OCI-LY3 (cell line): ENCODE results near the gene HDAC8.

Experiments
- EZH2phosphoT487 ChIP-seq: fragments of 200-600 bp; shearing (Covaris generic); IDR thresholded peaks from 2 replicates; pipeline ENCODE4 v1.6.1; 2018; ENCODE audit warnings: antibody characterized with exemption, mixed run types, low read depth
- TF ChIP-seq, protein P1 (sequence below): fragments of 200-600, 300-600 bp; sonication (generic); IDR thresholded peaks from 2 replicates; pipeline ENCODE4 v1.5.1; 2014; ENCODE audit warnings: antibody characterized with exemption, low read length, low read depth

DNA sequence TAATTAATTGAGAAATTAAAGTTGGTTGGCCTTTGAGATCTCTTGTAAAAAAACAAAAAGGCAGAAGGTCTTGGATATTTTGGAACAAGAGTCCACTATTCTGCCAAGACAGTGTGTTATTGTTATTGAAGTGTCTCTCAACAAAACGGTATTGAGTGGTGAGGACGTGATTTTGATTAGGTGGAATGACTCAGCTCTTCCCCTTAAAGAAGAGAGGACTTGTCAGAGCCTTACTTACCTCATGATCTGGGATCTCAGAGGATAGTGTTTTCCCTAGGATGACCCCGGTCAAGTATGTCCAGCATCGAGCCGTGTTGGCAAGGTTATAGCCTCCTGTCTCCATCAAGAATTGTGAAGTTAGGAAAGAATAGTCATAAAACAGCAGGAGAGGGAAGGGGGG is 110.9 kb downstream of the HDAC8 start:
- TF ChIP-seq, protein P1, sequence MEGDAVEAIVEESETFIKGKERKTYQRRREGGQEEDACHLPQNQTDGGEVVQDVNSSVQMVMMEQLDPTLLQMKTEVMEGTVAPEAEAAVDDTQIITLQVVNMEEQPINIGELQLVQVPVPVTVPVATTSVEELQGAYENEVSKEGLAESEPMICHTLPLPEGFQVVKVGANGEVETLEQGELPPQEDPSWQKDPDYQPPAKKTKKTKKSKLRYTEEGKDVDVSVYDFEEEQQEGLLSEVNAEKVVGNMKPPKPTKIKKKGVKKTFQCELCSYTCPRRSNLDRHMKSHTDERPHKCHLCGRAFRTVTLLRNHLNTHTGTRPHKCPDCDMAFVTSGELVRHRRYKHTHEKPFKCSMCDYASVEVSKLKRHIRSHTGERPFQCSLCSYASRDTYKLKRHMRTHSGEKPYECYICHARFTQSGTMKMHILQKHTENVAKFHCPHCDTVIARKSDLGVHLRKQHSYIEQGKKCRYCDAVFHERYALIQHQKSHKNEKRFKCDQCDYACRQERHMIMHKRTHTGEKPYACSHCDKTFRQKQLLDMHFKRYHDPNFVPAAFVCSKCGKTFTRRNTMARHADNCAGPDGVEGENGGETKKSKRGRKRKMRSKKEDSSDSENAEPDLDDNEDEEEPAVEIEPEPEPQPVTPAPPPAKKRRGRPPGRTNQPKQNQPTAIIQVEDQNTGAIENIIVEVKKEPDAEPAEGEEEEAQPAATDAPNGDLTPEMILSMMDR = no peak
- TF ChIP-seq EZH2phosphoT487 = no peak
